ENCODE data around the gene BDKRB1. TPM values are rescaled to one million over a fixed set of nuclear protein-coding genes. Genes with fewer than 3 reads are reported as not detected.

BDKRB1 gene
- total and polyA plus RNA-seq, 2 donors (not counting 3 experiments of a cell fraction or from before 2014, with no cell fraction given): not detected

- intact Hi-C loops (cut with micrococcal nuclease) (no loop called here), dilution Hi-C loops (cut with MboI; ENCODE audit: extremely low pct_ligation_motif_present, low sequenced_read_pairs) (no loop called here)
- ChIA-PET POLR2A (no interaction called here), CTCF (no interaction called here)
- Histone ChIP-seq H3K9me3 (replicated peaks; ENCODE audit: control insufficient read depth, insufficient read depth, low read length) (no peaks in the 10 kb centered on the region), H3K4me2 (ENCODE audit: insufficient read depth, low read length) (no peak overlapping the region), H3K36me3 (ENCODE audit: control insufficient read depth in 2 of 2, extremely low read depth in 1 of 2, insufficient read depth in 2 of 2, low read length in 2 of 2) (no peaks in the 10 kb centered on the region), H3K27ac (ENCODE audit: insufficient read depth, low read depth, low read length) (no peak overlapping the region), H3K79me2 (ENCODE audit: control insufficient read depth, insufficient read depth, low read length) (no peaks in the 10 kb centered on the region), H4K20me1 (replicated peaks; ENCODE audit: control insufficient read depth, extremely low read depth, insufficient read depth, low read length) (no peaks in the 10 kb centered on the region), H2AFZ (ENCODE audit: low read depth, low read length) (no peak overlapping the region), H3K27me3 (ENCODE audit: control insufficient read depth in 2 of 2, insufficient read depth in 2 of 2, low read length in 2 of 2) (no peaks in the 10 kb centered on the region), H3K4me1 (ENCODE audit: control insufficient read depth, extremely low read depth, insufficient read depth, low read length) (no peaks in the 10 kb centered on the region), H3K9me1 (replicated peaks; ENCODE audit: control insufficient read depth, extremely low read depth, insufficient read depth, low read length) (no peaks in the 10 kb centered on the region), H3K4me3 (replicated peaks in 1 of 3; ENCODE audit: insufficient read depth in 1 of 3, low read depth in 1 of 3, low read length in 3 of 3) (no peak overlapping the region), H3K9ac (replicated peaks; ENCODE audit: extremely low read depth, insufficient read depth, low read length) (no peak overlapping the region)
- TF ChIP-seq MAX (IDR thresholded peaks at IDR 0.05; ENCODE audit: insufficient read depth, insufficient read length) (no peak), FOS (IDR thresholded peaks at IDR 0.05; ENCODE audit: borderline replicate concordance, insufficient read depth, low read length) (no peak), GATA2 (IDR thresholded peaks at IDR 0.05; ENCODE audit: insufficient read depth, insufficient read length, low read depth, low read length) (no peak)
- BruUV-seq (replicated peaks): no TSS peak
- no peak for DNase-seq (ENCODE audit: low read depth, low spot score)
- no peak for FAIRE-seq
Measured at GRCh38 chr14:96281486-96281885, 25.5 kb downstream of the BDKRB1 start.

- Histone ChIP-seq H3K4me3 (replicated peaks in 1 of 3; ENCODE audit: insufficient read depth in 1 of 3, low read depth in 1 of 3, low read length in 3 of 3) (no peak overlapping the region), H3K9ac (replicated peaks; ENCODE audit: extremely low read depth, insufficient read depth, low read length) (no peak overlapping the region), H3K9me1 (replicated peaks; ENCODE audit: control insufficient read depth, extremely low read depth, insufficient read depth, low read length) (no peaks in the 10 kb centered on the region), H3K4me2 (ENCODE audit: insufficient read depth, low read length) (no peak overlapping the region), H3K36me3 (ENCODE audit: control insufficient read depth in 2 of 2, extremely low read depth in 1 of 2, insufficient read depth in 2 of 2, low read length in 2 of 2) (no peaks in the 10 kb centered on the region), H3K27ac (ENCODE audit: insufficient read depth, low read depth, low read length) (no peak overlapping the region), H3K27me3 (ENCODE audit: control insufficient read depth in 2 of 2, insufficient read depth in 2 of 2, low read length in 2 of 2) (no peaks in the 10 kb centered on the region), H3K9me3 (replicated peaks; ENCODE audit: control insufficient read depth, insufficient read depth, low read length) (no peaks in the 10 kb centered on the region), H2AFZ (ENCODE audit: low read depth, low read length) (no peak overlapping the region), H4K20me1 (replicated peaks; ENCODE audit: control insufficient read depth, extremely low read depth, insufficient read depth, low read length) (no peaks in the 10 kb centered on the region), H3K79me2 (ENCODE audit: control insufficient read depth, insufficient read depth, low read length) (no peaks in the 10 kb centered on the region), H3K4me1 (ENCODE audit: control insufficient read depth, extremely low read depth, insufficient read depth, low read length) (no peaks in the 10 kb centered on the region)
- BruUV-seq (replicated peaks): no TSS peak
- ChIA-PET CTCF (interaction anchor here (4.4 kb wide), 1 partner anchor 9 kb away, joined by 24 read pairs; no protein-coding TSS in a partner anchor), POLR2A (no interaction called here)
- dilution Hi-C loops (cut with MboI; ENCODE audit: extremely low pct_ligation_motif_present, low sequenced_read_pairs): no loop called here
- intact Hi-C loops (cut with micrococcal nuclease): no loop called here
- FAIRE-seq: no peak
- DNase-seq (ENCODE audit: low read depth, low spot score): no peak
- TF ChIP-seq MAX (IDR thresholded peaks at IDR 0.05; ENCODE audit: insufficient read depth, insufficient read length): no peak
- no peak for TF ChIP-seq FOS (IDR thresholded peaks at IDR 0.05; ENCODE audit: borderline replicate concordance, insufficient read depth, low read length)
- TF ChIP-seq EZH2 (IDR thresholded peaks at IDR 0.05; ENCODE audit: borderline replicate concordance, low read depth, low read length, severe bottlenecking): no peak
- no peak for TF ChIP-seq POLR2A (IDR thresholded peaks at IDR 0.05; ENCODE audit: low read depth, low read length)
- no peak for TF ChIP-seq JUN (IDR thresholded peaks at IDR 0.05; ENCODE audit: borderline replicate concordance, insufficient read depth, insufficient read length, low read depth)
- TF ChIP-seq CTCF (IDR thresholded peaks at IDR 0.05; ENCODE audit: extremely low read depth in 1 of 2, insufficient read depth in 1 of 2, low read depth in 1 of 2, low read length in 2 of 2): no peak
Measured at GRCh38 chr14:96284008-96284407, 28.0 kb downstream of the BDKRB1 start.
